H1 (cell line): ENCODE measurements around the gene DAND5. TPM values are rescaled to one million over a fixed set of nuclear protein-coding genes. Genes with fewer than 3 reads are reported as not detected.
A peak's percentile ranks its signal among the peaks of the same experiment; 100 is the strongest.

Experiments used
- CTCF ChIA-PET: fragments of 300-600 bp; sonication (Branson Sonifier 250); formaldehyde crosslinking; loops from one replicate; lab custom pipeline; 2021; ENCODE audit not compliant: partially characterized antibody; lab: Charles Lee
- POLR2A ChIA-PET: fragments of 300-600 bp; sonication (Branson Sonifier 250); formaldehyde crosslinking; loops from one replicate; lab custom pipeline; 2021; ENCODE audit warnings: inconsistent platforms; ENCODE audit not compliant: partially characterized antibody; lab: Charles Lee
- DNase-seq, 2 experiments: peaks; one replicate each; pipeline versions ENCODE4 v3.0.0 to v3.0.0-alpha.2; 2010 to 2022; ENCODE audit warnings: low spot score in 2 of 2, low read depth in 1 of 2, mixed read lengths in 1 of 2
- FAIRE-seq: peaks from 2 replicates; lab custom pipeline; 2011; peaks lifted over from hg19 to GRCh38; lab: Jason Lieb, UNC
- H2AFZ ChIP-seq: 2 replicates; pipeline ENCODE4 v1.8.1; 2012; ENCODE audit warnings: low read length, inconsistent platforms
- H2AK5ac ChIP-seq: 2 replicates; pipeline ENCODE4 v1.6.1; 2013; ENCODE audit warnings: low read depth, low read length
- H2BK120ac ChIP-seq: replicated peaks from 2 replicates; pipeline ENCODE3; 2013; ENCODE audit warnings: low read depth, low read length, inconsistent platforms
- H2BK12ac ChIP-seq: 2 replicates; pipeline ENCODE4 v1.6.1; 2013; ENCODE audit warnings: low read depth, low read length
- H2BK15ac ChIP-seq: 2 replicates; pipeline ENCODE4 v1.6.1; 2013; ENCODE audit warnings: low read length
- H2BK20ac ChIP-seq: 2 replicates; pipeline ENCODE4 v1.6.1; 2013; ENCODE audit warnings: low read length
- H2BK5ac ChIP-seq: 2 replicates; pipeline ENCODE4 v1.6.1; 2013; ENCODE audit warnings: low read depth, low read length
- H3K14ac ChIP-seq: 2 replicates; pipeline ENCODE4 v1.6.1; 2013; ENCODE audit warnings: inconsistent platforms; ENCODE audit not compliant: insufficient read length
- H3K18ac ChIP-seq: 2 replicates; pipeline ENCODE4 v1.6.1; 2013; ENCODE audit warnings: low read length; ENCODE audit errors: extremely low read depth
- H3K23ac ChIP-seq: 2 replicates; pipeline ENCODE4 v1.6.1; 2013; ENCODE audit warnings: inconsistent platforms; ENCODE audit not compliant: insufficient read length
- H3K23me2 ChIP-seq: 2 replicates; pipeline ENCODE4 v1.6.1; 2013; ENCODE audit warnings: low read depth, low read length
- H3K27ac ChIP-seq: 2 replicates; pipeline ENCODE4 v1.6.1; 2011; ENCODE audit warnings: low read depth, low read length, inconsistent platforms
- H3K27me3 ChIP-seq, 4 experiments: replicated peaks in 1 of 4; 1 replicate in 1 of 4; 2 replicates in 3 of 4; pipeline versions ENCODE4 v1.6.1 to v1.8.1; 2011 to 2013; ENCODE audit warnings: low read length in 3 of 4, mild to moderate bottlenecking in 3 of 4, inconsistent platforms in 2 of 4, mixed read lengths in 2 of 4, moderate library complexity in 1 of 4; ENCODE audit not compliant: control insufficient read depth in 3 of 4, insufficient read depth in 3 of 4; ENCODE audit errors: extremely low read depth in 1 of 4
- H3K36me3 ChIP-seq, 4 experiments: 2 replicates each; pipeline versions ENCODE4 v1.6.1 to v1.8.1; 2011 to 2013; ENCODE audit warnings: mild to moderate bottlenecking in 4 of 4, low read length in 3 of 4, moderate library complexity in 2 of 4, control low read depth in 1 of 4, inconsistent platforms in 1 of 4; ENCODE audit not compliant: insufficient read depth in 4 of 4, control insufficient read depth in 2 of 4
- H3K4ac ChIP-seq: replicated peaks from 2 replicates; pipeline ENCODE3; 2013; ENCODE audit warnings: low read length, low read depth, mixed read lengths, inconsistent platforms; ENCODE audit not compliant: insufficient read length
- H3K4me1 ChIP-seq, 4 experiments: replicated peaks in 1 of 4; 1 replicate in 1 of 4; 2 replicates in 3 of 4; pipeline versions ENCODE4 v1.6.1 to v1.8.1; 2011 to 2013; ENCODE audit warnings: low read length in 3 of 4, inconsistent platforms in 2 of 4, mixed read lengths in 1 of 4; ENCODE audit not compliant: insufficient read depth in 4 of 4, control insufficient read depth in 3 of 4
- H3K4me2 ChIP-seq, 2 experiments: 2 replicates each; pipeline versions ENCODE4 v1.6.1 to v1.8.1; 2011 to 2013; ENCODE audit warnings: low read depth in 2 of 2, low read length in 2 of 2, control low read depth in 1 of 2, inconsistent platforms in 1 of 2, mild to moderate bottlenecking in 1 of 2; ENCODE audit not compliant: insufficient read depth in 1 of 2
- H3K4me3 ChIP-seq, 4 experiments: fragments of 200-600, 300-600 bp in 1 of 4; sonication (generic), shearing (Covaris generic), sonication (Bioruptor Twin) in 1 of 4; 2 replicates each; pipeline versions ENCODE4 v1.5.1 to v1.8.1; 2011 to 2016; ENCODE audit warnings: low read length in 4 of 4, low read depth in 3 of 4, control low read depth in 2 of 4, inconsistent platforms in 2 of 4, mild to moderate bottlenecking in 2 of 4, mixed read lengths in 1 of 4, moderate library complexity in 1 of 4; ENCODE audit not compliant: insufficient read depth in 2 of 4; ENCODE audit errors: extremely low read depth in 1 of 4
- H3K56ac ChIP-seq: replicated peaks from 2 replicates; pipeline ENCODE3; 2013; ENCODE audit warnings: low read depth, mild to moderate bottlenecking, mixed read lengths, low read length, inconsistent platforms; ENCODE audit not compliant: insufficient read length
- H3K79me1 ChIP-seq: 2 replicates; pipeline ENCODE4 v1.6.1; 2013; ENCODE audit warnings: low read depth, low read length, control low read depth
- H3K79me2 ChIP-seq, 2 experiments: 2 replicates each; pipeline versions ENCODE4 v1.6.1 to v1.8.1; 2012 to 2013; ENCODE audit warnings: low read length in 2 of 2, mild to moderate bottlenecking in 2 of 2, inconsistent platforms in 1 of 2; ENCODE audit not compliant: insufficient read depth in 2 of 2, control insufficient read depth in 1 of 2
- H3K9ac ChIP-seq, 4 experiments: replicated peaks in 1 of 4; 1 replicate in 1 of 4; 2 replicates in 3 of 4; pipeline versions ENCODE4 v1.6.1 to v1.8.1; 2011 to 2013; ENCODE audit warnings: low read depth in 3 of 4, low read length in 3 of 4, control low read depth in 2 of 4, mild to moderate bottlenecking in 2 of 4, moderate library complexity in 2 of 4, inconsistent platforms in 1 of 4; ENCODE audit errors: extremely low read depth in 1 of 4
- H3K9me3 ChIP-seq, 2 experiments: 2 replicates each; pipeline versions ENCODE4 v1.6.1 to v1.8.1; 2012 to 2013; ENCODE audit warnings: mild to moderate bottlenecking in 2 of 2, moderate library complexity in 2 of 2, control low read depth in 1 of 2, inconsistent platforms in 1 of 2, low read depth in 1 of 2, low read length in 1 of 2, mixed read lengths in 1 of 2; ENCODE audit not compliant: insufficient read depth in 2 of 2
- H4K20me1 ChIP-seq, 2 experiments: replicated peaks in 1 of 2; 2 replicates each; pipeline versions ENCODE3 to v1.8.1; 2011 to 2013; ENCODE audit warnings: inconsistent platforms in 2 of 2, low read length in 2 of 2, mild to moderate bottlenecking in 1 of 2; ENCODE audit not compliant: insufficient read depth in 2 of 2, control insufficient read depth in 1 of 2
- H4K5ac ChIP-seq: 2 replicates; pipeline ENCODE4 v1.6.1; 2013; ENCODE audit warnings: low read length, low read depth, mixed read lengths, inconsistent platforms; ENCODE audit not compliant: insufficient read length
- H4K8ac ChIP-seq: 2 replicates; pipeline ENCODE4 v1.8.0; 2013; ENCODE audit warnings: mild to moderate bottlenecking, moderate library complexity, low read length, inconsistent platforms; ENCODE audit not compliant: insufficient read depth; ENCODE audit errors: extremely low read depth
- H4K91ac ChIP-seq: replicated peaks from 2 replicates; pipeline ENCODE3; 2013; ENCODE audit warnings: low read length, mixed read lengths, inconsistent platforms; ENCODE audit not compliant: insufficient read length
- BCL11A ChIP-seq, 2 experiments: IDR thresholded peaks; one replicate each; pipeline ENCODE4 v1.6.1; 2011; ENCODE audit warnings: low read depth in 2 of 2, low read length in 2 of 2, mild to moderate bottlenecking in 2 of 2
- CHD2 ChIP-seq: IDR thresholded peaks from 2 replicates; pipeline ENCODE4 v1.6.1; 2012; ENCODE audit warnings: low read length, improper control_type of control experiment
- HDAC6 ChIP-seq: IDR thresholded peaks from one replicate; pipeline ENCODE4 v1.7.1; 2012; ENCODE audit warnings: low read depth, mild to moderate bottlenecking, inconsistent platforms, low read length, moderate library complexity
- SIRT6 ChIP-seq: IDR thresholded peaks from one replicate; pipeline ENCODE4 v1.7.1; 2012; ENCODE audit warnings: low read length, inconsistent platforms
- WGBS, 2 experiments: shearing (Covaris generic) in 1 of 2; methylation state at CpG; one replicate each; pipeline versions ENCODE4 v1.1.6 to v1.1.7; 2013 to 2015; ENCODE audit warnings: low lambda C conversion rate in 2 of 2, mixed read lengths in 2 of 2, inconsistent platforms in 1 of 2, low coverage in 1 of 2, missing lambda C conversion rate in 1 of 2; ENCODE audit not compliant: insufficient replicate concordance in 2 of 2, insufficient coverage in 1 of 2, insufficient read length in 1 of 2; ENCODE audit errors: extremely low coverage in 1 of 2, missing lambda C conversion rate in 1 of 2; 5-methylcytosine and 5-hydroxymethylcytosine counted together
- polyA plus RNA-seq, 7 experiments: library from polyadenylated mRNA; depleted of rRNA in 3 of 7; stranded (reverse) in 5 of 7; unstranded in 2 of 7; fragments of >200 nt in 5 of 7; fragments of 200-250 nt in 2 of 7; gene quantifications; 1 replicate in 5 of 7; 2 replicates in 1 of 7; 4 replicates in 1 of 7; pipeline versions ENCODE4 v1.2.1 to v1.2.3, GENCODE V29; 2011 to 2013; ENCODE audit warnings: missing spikeins in 2 of 7, mixed read lengths in 2 of 7
- total RNA-seq: library from RNA; stranded (reverse); fragmentation: NEBNext Ultra II Directional; extraction: Animal tissue kit (Norgen Biotek cat#: 25700); gene quantifications from 2 replicates; pipeline ENCODE4 v1.2.1, GENCODE V29; 2021
- TF ChIP-seq, protein P1 (sequence below): IDR thresholded peaks from 2 replicates; pipeline ENCODE4 v1.6.1; 2012; ENCODE audit warnings: low read length, inconsistent platforms
- TF ChIP-seq, protein P2 (sequence below), 3 experiments: IDR thresholded peaks; 1 replicate in 2 of 3; 2 replicates in 1 of 3; pipeline versions ENCODE4 v1.5.1 to v1.6.1; 2011; ENCODE audit warnings: low read length in 3 of 3, mild to moderate bottlenecking in 3 of 3, inconsistent platforms in 2 of 3, low read depth in 1 of 3, moderate library complexity in 1 of 3; ENCODE audit not compliant: insufficient read depth in 1 of 3; ENCODE audit errors: control extremely low read depth in 1 of 3

The DAND5 gene
- total and polyA plus RNA-seq, 2 of the 8 experiments (the other 6 are each of a cell fraction or from before 2014, with no cell fraction given): 0.14 to 0.17 TPM

DNA sequence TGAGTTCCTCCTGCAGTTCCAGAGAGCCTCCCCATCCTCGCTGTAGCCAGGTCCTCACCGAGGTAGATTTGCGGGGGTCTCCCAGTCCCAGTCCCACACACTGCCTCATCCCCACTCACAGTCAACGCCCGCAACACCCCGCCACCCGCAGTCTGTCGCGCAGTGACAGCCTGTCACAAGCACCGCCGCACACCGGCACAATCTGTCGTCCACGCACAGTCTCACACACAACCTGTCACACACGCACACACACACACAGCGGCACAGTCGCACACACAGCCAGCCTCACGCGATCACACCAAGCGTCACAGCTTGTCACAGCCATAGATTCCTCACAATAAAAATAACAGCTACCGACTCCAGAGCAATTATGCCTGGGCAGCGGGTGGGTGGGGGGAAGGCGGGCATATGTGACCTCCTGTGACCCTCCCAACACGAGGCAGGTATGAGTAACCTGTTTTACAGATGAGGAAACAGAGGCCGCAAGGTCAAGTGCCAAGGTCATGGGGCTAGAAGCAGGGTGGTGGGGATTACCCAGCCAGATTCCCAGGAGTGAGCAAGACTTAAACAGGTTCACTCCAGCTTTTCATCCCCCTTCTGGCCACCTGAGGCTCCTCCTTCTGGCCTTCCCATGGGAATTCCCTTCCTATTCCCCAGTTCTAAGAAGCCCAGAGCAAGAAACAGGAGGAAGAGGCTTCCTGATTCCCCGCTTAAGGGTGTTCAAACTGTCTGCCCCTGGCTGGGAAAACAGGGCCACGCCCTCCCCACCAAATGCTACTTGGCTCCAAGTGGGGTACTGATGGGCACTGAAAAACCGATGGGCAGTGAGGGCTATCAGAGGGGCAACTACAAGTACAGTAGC, 39.8 kb downstream of the DAND5 start:
- Histone ChIP-seq H2BK120ac (no peak overlapping the region), H3K79me2 (no peaks in the 10 kb centered on the region), H3K4me3 (0 out of 8 replicates have a peak overlapping the region, but pooled peaks of 1 of the 4 experiments have one; percentile 47), H3K27ac (no peak overlapping the region), H3K9me3 (peaks cover 0 to 8% of the 10 kb centered on the region in 2 experiments; a peak in 2 of 4 replicates), H3K27me3 (peaks cover 67 to 98% (median 93%) of the 10 kb centered on the region in 4 experiments), H2AK5ac (peak overlapping the region; percentile 78), H2BK15ac (0 out of 2 replicates have a peak overlapping the region, but pooled peaks have one; percentile 88), H3K56ac (no peak overlapping the region), H3K18ac (peak overlapping the region; percentile 32; the same call in 1 of the 2 replicates), H3K36me3 (peaks cover 0 to 5% (median 0%) of the 10 kb centered on the region in 4 experiments; a peak in 1 of 8 replicates), H3K4me1 (peaks cover 5 to 34% (median 22%) of the 10 kb centered on the region in 4 experiments), H3K4ac (no peak overlapping the region), H2BK20ac (no peak overlapping the region), H3K4me2 (peak overlapping the region; percentile 59 to 77; a peak in 3 of 4 replicates), H2AFZ (no peak overlapping the region), H3K23me2 (peaks cover 2% of the 10 kb centered on the region; the same call in 1 of the 2 replicates), H4K8ac (no peak overlapping the region), H4K91ac (peak overlapping the region; percentile 44), H2BK12ac (peak overlapping the region; percentile 87; the same call in 1 of the 2 replicates), H4K5ac (no peak overlapping the region), H2BK5ac (no peak overlapping the region), H3K9ac (no peak overlapping the region), H3K23ac (no peak overlapping the region), H4K20me1 (peaks cover 2 to 19% of the 10 kb centered on the region in 2 experiments), H3K79me1 (no peaks in the 10 kb centered on the region), H3K14ac (no peak overlapping the region)
- DNase-seq (no peak), FAIRE-seq (no peak)
- ChIA-PET CTCF (interaction anchor here (0.6 to 12.9 kb wide), 13 partner anchors 9 to 85 kb away, joined by 3 to 175 read pairs (median 7); no protein-coding TSS in a partner anchor), POLR2A (interaction anchor here (0.9 to 2.6 kb wide), 3 partner anchors 13 to 155 kb away, joined by 3 to 16 read pairs (median 7); no protein-coding TSS in a partner anchor)
- WGBS, 2 experiments: 69% methylated on average over 28 of the region's 28 CpGs; no CpG with 5 or more reads in 1 of the 2 experiments
- no peak for TF ChIP-seq SIRT6
- TF ChIP-seq HDAC6: no peak
- TF ChIP-seq, protein P1, sequence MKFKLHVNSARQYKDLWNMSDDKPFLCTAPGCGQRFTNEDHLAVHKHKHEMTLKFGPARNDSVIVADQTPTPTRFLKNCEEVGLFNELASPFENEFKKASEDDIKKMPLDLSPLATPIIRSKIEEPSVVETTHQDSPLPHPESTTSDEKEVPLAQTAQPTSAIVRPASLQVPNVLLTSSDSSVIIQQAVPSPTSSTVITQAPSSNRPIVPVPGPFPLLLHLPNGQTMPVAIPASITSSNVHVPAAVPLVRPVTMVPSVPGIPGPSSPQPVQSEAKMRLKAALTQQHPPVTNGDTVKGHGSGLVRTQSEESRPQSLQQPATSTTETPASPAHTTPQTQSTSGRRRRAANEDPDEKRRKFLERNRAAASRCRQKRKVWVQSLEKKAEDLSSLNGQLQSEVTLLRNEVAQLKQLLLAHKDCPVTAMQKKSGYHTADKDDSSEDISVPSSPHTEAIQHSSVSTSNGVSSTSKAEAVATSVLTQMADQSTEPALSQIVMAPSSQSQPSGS: no peak
- no peak for TF ChIP-seq BCL11A (IDR thresholded peaks at IDR 0.05; ENCODE audit: low read depth in 2 of 2, low read length in 2 of 2)
- TF ChIP-seq, protein P2, sequence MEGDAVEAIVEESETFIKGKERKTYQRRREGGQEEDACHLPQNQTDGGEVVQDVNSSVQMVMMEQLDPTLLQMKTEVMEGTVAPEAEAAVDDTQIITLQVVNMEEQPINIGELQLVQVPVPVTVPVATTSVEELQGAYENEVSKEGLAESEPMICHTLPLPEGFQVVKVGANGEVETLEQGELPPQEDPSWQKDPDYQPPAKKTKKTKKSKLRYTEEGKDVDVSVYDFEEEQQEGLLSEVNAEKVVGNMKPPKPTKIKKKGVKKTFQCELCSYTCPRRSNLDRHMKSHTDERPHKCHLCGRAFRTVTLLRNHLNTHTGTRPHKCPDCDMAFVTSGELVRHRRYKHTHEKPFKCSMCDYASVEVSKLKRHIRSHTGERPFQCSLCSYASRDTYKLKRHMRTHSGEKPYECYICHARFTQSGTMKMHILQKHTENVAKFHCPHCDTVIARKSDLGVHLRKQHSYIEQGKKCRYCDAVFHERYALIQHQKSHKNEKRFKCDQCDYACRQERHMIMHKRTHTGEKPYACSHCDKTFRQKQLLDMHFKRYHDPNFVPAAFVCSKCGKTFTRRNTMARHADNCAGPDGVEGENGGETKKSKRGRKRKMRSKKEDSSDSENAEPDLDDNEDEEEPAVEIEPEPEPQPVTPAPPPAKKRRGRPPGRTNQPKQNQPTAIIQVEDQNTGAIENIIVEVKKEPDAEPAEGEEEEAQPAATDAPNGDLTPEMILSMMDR (IDR thresholded peaks at IDR 0.05; ENCODE audit: control extremely low read depth in 1 of 3, insufficient read depth in 1 of 3, low read depth in 1 of 3, low read length in 3 of 3): no peak
- no peak for TF ChIP-seq CHD2
